Hepatocyte (in vitro differentiated cells): Measurements from ENCODE around the gene PPP1R1C. TPM values are rescaled to one million over a fixed set of nuclear protein-coding genes. Genes with fewer than 3 reads are reported as not detected.
A peak's percentile ranks its signal among the peaks of the same experiment; 100 is the strongest.

Experiments used
- DNase-seq: peaks from one replicate; pipeline ENCODE4 v3.0.0-alpha.2; 2016; ENCODE audit warnings: low spot score
- H2AFZ ChIP-seq: fragments of 200-600 bp; sonication (generic); 2 replicates; pipeline ENCODE4 v1.6.0; 2016; ENCODE audit warnings: antibody characterized with exemption, mild to moderate bottlenecking
- H3K27ac ChIP-seq: fragments of 200-600 bp; sonication (generic); 2 replicates; pipeline ENCODE4 v1.5.1; 2016; ENCODE audit warnings: mild to moderate bottlenecking
- H3K27me3 ChIP-seq: fragments of 200-600 bp; sonication (generic); 2 replicates; pipeline ENCODE4 v1.6.1; 2016
- H3K36me3 ChIP-seq: fragments of 200-600 bp; sonication (generic); replicated peaks from 2 replicates; pipeline ENCODE4 v1.5.1; 2016; ENCODE audit warnings: low read depth; ENCODE audit not compliant: insufficient read depth
- H3K4me1 ChIP-seq: fragments of 200-600 bp; sonication (generic); 2 replicates; pipeline ENCODE4 v1.5.1; 2016; ENCODE audit warnings: mild to moderate bottlenecking, moderate library complexity; ENCODE audit not compliant: insufficient read depth
- H3K4me2 ChIP-seq: fragments of 200-600 bp; sonication (generic); 2 replicates; pipeline ENCODE4 v1.6.0; 2016
- H3K4me3 ChIP-seq: fragments of 200-600 bp; sonication (generic); 2 replicates; pipeline ENCODE4 v1.5.1; 2016; ENCODE audit warnings: mild to moderate bottlenecking
- H3K79me2 ChIP-seq: fragments of 200-600 bp; sonication (generic); 2 replicates; pipeline ENCODE4 v1.6.0; 2017; ENCODE audit warnings: mild to moderate bottlenecking
- H3K9me2 ChIP-seq: fragments of 200-600 bp; sonication (generic); replicated peaks from 2 replicates; pipeline ENCODE4 v1.6.0; 2017; ENCODE audit warnings: mild to moderate bottlenecking; ENCODE audit not compliant: insufficient read depth
- H3K9me3 ChIP-seq: fragments of 200-600 bp; sonication (generic); 2 replicates; pipeline ENCODE4 v1.5.1; 2016; ENCODE audit warnings: low read depth, mild to moderate bottlenecking
- H4K20me1 ChIP-seq: fragments of 200-600 bp; sonication (generic); 2 replicates; pipeline ENCODE4 v1.6.0; 2016; ENCODE audit warnings: mild to moderate bottlenecking; ENCODE audit not compliant: insufficient read depth, poor library complexity, severe bottlenecking
- EZH2 ChIP-seq: fragments of 200-600 bp; sonication (generic); IDR thresholded peaks from 2 replicates; pipeline ENCODE4 v1.6.1; 2016; ENCODE audit warnings: antibody characterized with exemption, mild to moderate bottlenecking, borderline replicate concordance
- EZH2phosphoT487 ChIP-seq: fragments of 200-600 bp; sonication (generic); IDR thresholded peaks from one replicate; pipeline ENCODE4 v1.6.1; 2018; ENCODE audit warnings: antibody characterized with exemption, mild to moderate bottlenecking, low read depth, moderate library complexity; ENCODE audit not compliant: unreplicated experiment, severe bottlenecking
- WGBS: methylation state at CpG from one replicate; pipeline ENCODE4 v1.1.6; 2016; ENCODE audit warnings: low lambda C conversion rate; ENCODE audit errors: missing lambda C conversion rate; 5-methylcytosine and 5-hydroxymethylcytosine counted together
- polyA plus RNA-seq: library from polyadenylated mRNA; unstranded; fragments of >200 nt; fragmentation: Nextera tagmentation; extraction: Ambion mirVana; gene quantifications from 2 replicates; pipeline ENCODE4 v1.2.1, GENCODE V29; 2016
- total RNA-seq: library from RNA; depleted of rRNA; stranded (reverse); fragments of >200 nt; gene quantifications from 2 replicates; pipeline ENCODE4 v1.2.3, GENCODE V29; 2014
- TF ChIP-seq, protein P1 (sequence below): fragments of 200-600 bp; sonication (generic); IDR thresholded peaks from 2 replicates; pipeline ENCODE4 v1.5.1; 2016; ENCODE audit warnings: antibody characterized with exemption, mild to moderate bottlenecking; ENCODE audit not compliant: poor library complexity

Gene PPP1R1C
- total and polyA plus RNA-seq, 2 experiments from 2014 or later = 8.4 to 10.7 TPM

DNA sequence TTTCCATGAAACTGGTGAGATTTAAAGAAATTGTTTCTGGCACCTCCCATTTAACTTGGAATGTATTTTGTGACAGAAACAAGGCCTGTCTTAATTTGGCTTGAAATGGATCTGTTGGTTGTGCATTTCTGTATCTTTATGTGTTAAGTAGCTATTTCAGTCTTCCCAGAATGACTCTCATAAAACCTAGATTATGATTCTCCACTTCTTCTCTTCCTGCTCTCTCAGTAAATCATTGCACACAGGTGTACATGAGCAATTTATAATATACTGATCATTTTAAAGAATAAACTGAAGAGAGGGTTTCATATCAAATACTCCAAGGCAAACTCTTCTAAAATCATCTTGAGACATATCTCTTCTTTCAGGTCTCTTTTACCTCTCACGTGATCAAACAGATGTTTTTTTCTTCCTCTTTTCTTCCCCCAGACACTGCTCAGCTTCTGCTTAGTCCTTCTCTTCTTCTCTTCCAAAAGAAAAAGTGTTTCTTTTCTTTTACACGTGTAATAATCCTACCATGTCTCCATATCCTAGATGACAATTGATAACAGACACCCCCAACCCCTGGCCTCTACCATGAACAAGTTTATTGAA lies 112.0 kb downstream of the PPP1R1C start:
- Histone ChIP-seq H3K36me3 (no peaks in the 10 kb centered on the region), H3K9me2 (no peaks in the 10 kb centered on the region), H4K20me1 (no peaks in the 10 kb centered on the region), H3K27ac (no peak overlapping the region), H3K79me2 (no peaks in the 10 kb centered on the region), H3K4me1 (no peaks in the 10 kb centered on the region), H3K4me3 (no peak overlapping the region), H3K27me3 (no peaks in the 10 kb centered on the region), H3K4me2 (no peak overlapping the region), H3K9me3 (no peaks in the 10 kb centered on the region), H2AFZ (no peak overlapping the region)
- TF ChIP-seq EZH2phosphoT487 = no peak
- 65% methylated on average over 2 of the region's 2 CpGs for WGBS
- no peak for DNase-seq

DNA sequence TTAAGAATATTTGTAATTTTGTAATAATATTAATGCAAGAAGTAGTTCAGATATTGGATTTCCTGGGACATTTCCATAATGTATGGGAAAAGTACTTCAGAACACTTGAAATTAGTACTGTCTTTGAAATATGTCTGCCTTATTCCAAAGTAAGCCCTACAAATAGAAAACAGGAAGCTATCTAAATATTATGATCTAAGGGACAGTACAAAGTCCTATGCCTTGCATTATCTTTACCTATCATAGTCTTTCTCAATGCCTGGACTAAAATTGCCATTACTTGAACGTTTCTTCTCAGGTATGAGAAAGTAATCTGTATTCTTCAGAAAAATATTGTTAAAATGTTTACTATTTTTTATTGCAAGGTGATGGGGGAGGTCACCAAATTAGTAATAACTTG lies 113.0 kb downstream of the PPP1R1C start:
- Histone ChIP-seq H3K27me3 (no peaks in the 10 kb centered on the region), H4K20me1 (no peaks in the 10 kb centered on the region), H3K4me3 (no peak overlapping the region), H3K9me3 (no peaks in the 10 kb centered on the region), H3K79me2 (no peaks in the 10 kb centered on the region), H3K9me2 (no peaks in the 10 kb centered on the region), H3K4me1 (no peaks in the 10 kb centered on the region), H3K36me3 (no peaks in the 10 kb centered on the region), H3K4me2 (no peak overlapping the region), H2AFZ (no peak overlapping the region), H3K27ac (no peak overlapping the region)
- no peak for DNase-seq
- WGBS = 80% methylated on average over 1 of the region's 1 CpG
- TF ChIP-seq EZH2phosphoT487 (no peak), EZH2 (no peak)
- TF ChIP-seq, protein P1, sequence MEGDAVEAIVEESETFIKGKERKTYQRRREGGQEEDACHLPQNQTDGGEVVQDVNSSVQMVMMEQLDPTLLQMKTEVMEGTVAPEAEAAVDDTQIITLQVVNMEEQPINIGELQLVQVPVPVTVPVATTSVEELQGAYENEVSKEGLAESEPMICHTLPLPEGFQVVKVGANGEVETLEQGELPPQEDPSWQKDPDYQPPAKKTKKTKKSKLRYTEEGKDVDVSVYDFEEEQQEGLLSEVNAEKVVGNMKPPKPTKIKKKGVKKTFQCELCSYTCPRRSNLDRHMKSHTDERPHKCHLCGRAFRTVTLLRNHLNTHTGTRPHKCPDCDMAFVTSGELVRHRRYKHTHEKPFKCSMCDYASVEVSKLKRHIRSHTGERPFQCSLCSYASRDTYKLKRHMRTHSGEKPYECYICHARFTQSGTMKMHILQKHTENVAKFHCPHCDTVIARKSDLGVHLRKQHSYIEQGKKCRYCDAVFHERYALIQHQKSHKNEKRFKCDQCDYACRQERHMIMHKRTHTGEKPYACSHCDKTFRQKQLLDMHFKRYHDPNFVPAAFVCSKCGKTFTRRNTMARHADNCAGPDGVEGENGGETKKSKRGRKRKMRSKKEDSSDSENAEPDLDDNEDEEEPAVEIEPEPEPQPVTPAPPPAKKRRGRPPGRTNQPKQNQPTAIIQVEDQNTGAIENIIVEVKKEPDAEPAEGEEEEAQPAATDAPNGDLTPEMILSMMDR = no peak

DNA sequence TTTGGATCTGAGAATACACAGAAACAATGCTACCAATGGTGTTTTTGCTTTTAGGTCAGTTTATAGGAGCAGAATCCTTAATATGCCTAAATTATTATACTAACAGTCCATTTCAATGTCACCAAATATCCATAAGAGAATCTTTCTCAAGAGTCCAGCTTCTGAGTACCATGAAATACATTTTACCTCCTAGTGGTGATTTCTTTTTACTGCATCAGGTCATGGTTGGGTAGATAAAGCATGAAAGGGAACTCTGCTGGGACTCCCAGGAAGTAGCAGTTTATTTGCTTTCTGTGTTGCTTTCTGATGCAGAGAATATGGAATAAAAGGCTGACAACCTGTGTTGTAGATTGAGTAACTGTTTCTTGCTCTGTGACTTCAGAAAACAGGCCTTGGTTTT lies 115.6 kb downstream of the PPP1R1C start:
- Histone ChIP-seq H3K4me2 (no peak overlapping the region), H3K9me2 (no peaks in the 10 kb centered on the region), H3K27me3 (no peaks in the 10 kb centered on the region), H4K20me1 (no peaks in the 10 kb centered on the region), H3K36me3 (no peaks in the 10 kb centered on the region), H3K79me2 (no peaks in the 10 kb centered on the region), H2AFZ (no peak overlapping the region), H3K4me1 (no peaks in the 10 kb centered on the region), H3K27ac (no peak overlapping the region), H3K4me3 (no peak overlapping the region), H3K9me3 (no peaks in the 10 kb centered on the region)
- TF ChIP-seq EZH2 (no peak), EZH2phosphoT487 (no peak)
- TF ChIP-seq, protein P1 = no peak
- no peak for DNase-seq

DNA sequence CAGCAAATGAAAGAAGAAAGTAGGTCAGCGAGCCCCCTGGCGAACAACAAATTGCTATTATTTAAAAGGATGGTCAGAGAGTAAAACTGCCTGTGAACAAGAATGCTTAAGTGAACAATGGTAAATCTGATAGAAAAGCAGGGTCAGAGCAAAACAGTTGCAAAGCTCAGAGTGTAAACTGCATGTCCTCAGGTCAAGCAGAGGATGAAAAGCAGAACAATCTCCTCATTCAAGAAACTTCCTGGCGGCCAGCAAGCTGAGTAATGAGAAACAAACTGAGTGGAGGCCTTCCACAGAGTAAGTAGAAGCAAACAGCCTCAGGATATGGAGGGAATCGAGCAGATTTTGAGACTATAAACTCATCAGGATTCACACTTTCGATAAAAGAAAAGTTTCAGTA lies 117.9 kb downstream of the PPP1R1C start:
- Histone ChIP-seq H3K4me2 (no peak overlapping the region), H2AFZ (peak overlapping the region; percentile 20), H3K9me2 (no peaks in the 10 kb centered on the region), H3K79me2 (no peaks in the 10 kb centered on the region), H3K27ac (no peak overlapping the region), H4K20me1 (no peaks in the 10 kb centered on the region), H3K4me1 (no peaks in the 10 kb centered on the region), H3K27me3 (no peaks in the 10 kb centered on the region), H3K36me3 (no peaks in the 10 kb centered on the region), H3K9me3 (no peaks in the 10 kb centered on the region), H3K4me3 (no peak overlapping the region)
- DNase-seq = no peak
- TF ChIP-seq, protein P1 = no peak
- TF ChIP-seq EZH2phosphoT487 = no peak
- 63% methylated on average over 5 of the region's 5 CpGs for WGBS
